Retinal pigment epithelial cell (primary cell): ENCODE data around the gene DQX1.

Source experiments
- DNase-seq: peaks from one replicate; pipeline ENCODE4 v3.0.0-alpha.2; 2010; ENCODE audit warnings: low read depth
- H3K4me3 ChIP-seq: 2 replicates; pipeline ENCODE4 v1.5.1; 2011; ENCODE audit warnings: mild to moderate bottlenecking, low read length, control low read depth, moderate library complexity
- CTCF ChIP-seq: conservative IDR thresholded peaks from 2 replicates; pipeline ENCODE4 v1.5.1; 2011; ENCODE audit warnings: low read depth, low read length, control low read depth, inconsistent platforms

Gene DQX1

DNA sequence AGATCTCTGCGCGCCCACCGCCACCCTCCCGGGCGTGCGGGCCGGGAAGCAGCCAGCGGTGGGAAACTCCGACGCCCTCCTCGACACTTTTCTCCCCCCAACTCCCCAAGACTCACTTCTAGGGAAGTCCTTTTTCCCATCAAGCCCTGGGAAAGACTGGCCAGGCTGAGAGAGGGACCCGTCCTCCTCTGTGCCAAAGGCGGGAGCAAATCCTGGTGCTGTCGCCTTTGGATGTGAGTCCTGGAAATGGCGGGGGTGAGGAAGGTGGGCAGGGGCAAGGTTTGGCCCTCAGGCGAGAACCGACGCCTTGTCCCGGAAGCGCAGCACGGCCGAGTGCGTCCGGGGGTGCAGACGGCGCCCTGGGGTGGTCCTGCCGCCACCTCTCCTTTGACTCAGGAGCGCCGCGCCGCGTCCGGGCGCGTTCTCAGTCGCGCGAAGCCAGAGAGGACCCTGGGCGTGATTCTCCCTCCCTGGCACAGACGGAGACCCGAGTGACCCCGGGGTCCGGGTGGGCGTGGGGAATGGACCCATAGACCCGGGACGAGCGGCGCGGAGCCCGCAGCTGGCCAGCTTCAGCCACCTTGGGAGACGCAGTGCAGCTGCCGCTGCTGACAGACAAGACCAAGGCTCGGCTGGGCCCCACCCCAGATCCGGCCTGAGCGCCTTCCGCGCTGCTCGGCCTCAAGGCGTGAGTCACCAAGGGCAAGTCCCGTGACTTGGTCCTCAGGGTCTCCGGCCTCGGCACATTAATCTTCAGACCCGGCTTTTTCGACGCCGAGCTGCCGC, 23.1 kb downstream of the DQX1 start:
- peak overlapping the region; percentile 62 for H3K4me3 ChIP-seq
- peak; percentile 46 for DNase-seq
- peak; percentile 43 for TF ChIP-seq CTCF

GRCh38 chr2:74502147-74502719, 23.8 kb downstream of the DQX1 start:
- no peak for DNase-seq

GRCh38 chr2:74501335-74502071, 24.5 kb downstream of the DQX1 start:
- no peak for DNase-seq
- H3K4me3 ChIP-seq: peak overlapping the region; percentile 62
- TF ChIP-seq CTCF: no peak

More at GRCh38 chr2:74502147-74502719, 23.8 kb downstream of the DQX1 start:
- H3K4me3 ChIP-seq: peak overlapping the region; percentile 62
- TF ChIP-seq CTCF: no peak

DNA sequence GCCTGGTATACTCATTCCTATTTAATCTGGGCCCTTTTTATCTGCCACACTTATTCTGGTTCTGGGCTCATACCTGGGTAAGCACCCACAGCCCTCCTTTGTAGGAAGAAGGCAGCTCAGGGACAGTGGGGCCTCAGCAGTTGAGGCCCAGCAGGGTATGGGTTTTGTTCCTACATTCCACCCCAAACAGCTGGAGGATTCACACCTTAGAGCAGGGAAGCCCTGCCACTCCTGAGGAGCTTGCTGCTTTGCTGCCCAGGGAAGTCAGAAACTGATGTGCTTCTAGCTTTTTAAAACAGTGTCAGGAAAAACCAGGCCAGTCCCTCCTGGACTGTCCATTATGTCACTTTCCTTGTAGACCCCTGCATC, 25.5 kb downstream of the DQX1 start:
- no peak overlapping the region for H3K4me3 ChIP-seq
- TF ChIP-seq CTCF: no peak
- DNase-seq: no peak

GRCh38 chr2:74499940-74500577, 26.0 kb downstream of the DQX1 start:
- no peak for TF ChIP-seq CTCF
- no peak overlapping the region for H3K4me3 ChIP-seq
- no peak for DNase-seq

DNA sequence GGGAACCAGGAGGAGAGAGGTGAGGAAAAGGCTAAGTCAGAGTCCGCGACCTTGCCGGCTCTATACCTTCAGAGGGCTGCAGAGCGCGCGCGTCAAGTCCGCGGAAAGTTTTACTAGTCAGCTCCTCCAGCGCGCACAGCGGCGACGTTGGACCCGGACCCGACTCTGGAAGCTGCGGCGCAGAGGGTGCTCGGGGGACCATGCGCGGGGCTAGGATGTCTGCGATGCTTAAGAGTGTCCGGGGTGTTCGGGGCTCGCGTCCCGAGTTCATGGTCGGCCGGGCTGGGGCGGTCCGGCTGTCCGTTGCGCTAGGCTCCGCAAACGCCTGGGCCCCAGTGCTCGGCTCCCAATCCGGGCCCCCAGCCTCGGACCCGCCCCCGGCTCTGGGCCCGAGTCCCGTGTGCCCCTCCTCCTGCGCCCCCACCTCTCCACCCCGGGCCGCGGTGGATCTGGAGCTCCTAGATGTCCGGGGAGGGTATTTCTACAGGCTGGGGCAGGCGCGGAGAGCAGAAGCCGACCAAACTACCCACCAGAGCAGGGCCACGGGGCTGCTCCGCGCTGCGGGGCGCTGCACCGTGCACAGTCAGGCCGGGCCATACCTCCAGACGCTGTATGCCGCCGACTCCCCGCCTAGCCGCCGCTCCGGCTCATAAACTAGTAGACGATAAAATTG, 26.6 kb downstream of the DQX1 start, which contains the start of gene LBX2:
LBX2 (minus strand) TSS at position 337 of the 673 bp plus-strand sequence; CDS start at position 271, 66 bp downstream.
- H3K4me3 ChIP-seq: peak within 1 kb of the TSS; percentile 41
- no peak for TF ChIP-seq CTCF
- DNase-seq: no peak
